ENCODE results near the gene NIF3L1.

GRCh38 chr2:200922439-200922838, 33.3 kb downstream of the NIF3L1 start:
- no peak for TF ChIP-seq CTCF (IDR thresholded peaks at IDR 0.05; ENCODE audit: low read length)
- no peak for TF ChIP-seq EZH2 (IDR thresholded peaks at IDR 0.05; ENCODE audit: borderline replicate concordance, low read length)
